Muscle of leg (tissue), 11 donors: ENCODE data around the gene NEGR1. TPM values are rescaled to one million over a fixed set of nuclear protein-coding genes. Genes with fewer than 3 reads are reported as not detected.

Source experiments
- DNase-seq: peaks from one replicate; pipeline ENCODE4 v3.0.0; 2013
- H3K27ac ChIP-seq: one replicate; pipeline ENCODE4 v1.5.1; 2013; ENCODE audit warnings: mild to moderate bottlenecking, low read length, control low read depth
- H3K27me3 ChIP-seq: one replicate; pipeline ENCODE4 v1.6.1; 2013; ENCODE audit warnings: low read length; ENCODE audit not compliant: control insufficient read depth, insufficient read depth
- H3K36me3 ChIP-seq: one replicate; pipeline ENCODE4 v1.6.1; 2013; ENCODE audit warnings: low read length; ENCODE audit not compliant: control insufficient read depth, insufficient read depth
- H3K4me1 ChIP-seq: one replicate; pipeline ENCODE4 v1.6.1; 2013; ENCODE audit warnings: low read length; ENCODE audit not compliant: control insufficient read depth, insufficient read depth
- H3K4me3 ChIP-seq: one replicate; pipeline ENCODE4 v1.5.1; 2013; ENCODE audit warnings: low read length, control low read depth
- H3K9me3 ChIP-seq: replicated peaks from 2 replicates; pipeline ENCODE4 v1.6.1; 2013; ENCODE audit warnings: low read depth, low read length; ENCODE audit not compliant: control insufficient read depth
- WGBS: methylation state at CpG from one replicate; pipeline ENCODE4 v1.1.5; 2013; ENCODE audit warnings: missing lambda C conversion rate; ENCODE audit not compliant: insufficient coverage; 5-methylcytosine and 5-hydroxymethylcytosine counted together
- polyA plus RNA-seq, 8 donors: library from polyadenylated mRNA; unstranded; fragments of 120-200 nt; gene quantifications; one replicate each; pipeline versions ENCODE4 v1.2.1 to v1.2.3, GENCODE V29; 2013; ENCODE audit warnings: inconsistent platforms in 1 of 8, low replicate concordance in 1 of 8; ENCODE audit not compliant: insufficient read length in 8 of 8, insufficient read depth in 1 of 8
- total RNA-seq: library from RNA; stranded (reverse); fragments of 120-200 nt; gene quantifications from one replicate; pipeline ENCODE4 v1.2.4, GENCODE V29; 2013

Gene NEGR1
- total and polyA plus RNA-seq, 9 donors = 15.5 to 24.1 (median 22.1) TPM

- H3K9me3 ChIP-seq = no peaks in the 10 kb centered on the region
These were observed 615.7 kb downstream of the NEGR1 start for GRCh38 chr1:71666609-71667008.

GRCh38 chr1:71660411-71660810 lies 621.9 kb downstream of the NEGR1 start:
- no peak overlapping the region for H3K4me3 ChIP-seq

More at GRCh38 chr1:71666609-71667008, 615.7 kb downstream of the NEGR1 start:
- H3K4me1 ChIP-seq = no peaks in the 10 kb centered on the region
- H3K27ac ChIP-seq = no peak overlapping the region
- H3K27me3 ChIP-seq = no peaks in the 10 kb centered on the region
- no peak for DNase-seq
- H3K36me3 ChIP-seq = no peaks in the 10 kb centered on the region
- no peak overlapping the region for H3K4me3 ChIP-seq

GRCh38 chr1:71657891-71658679 lies 624.3 kb downstream of the NEGR1 start:
- WGBS = no CpG with 5 or more reads among the region's 4 CpGs
- peak; percentile 90 for DNase-seq
- no peaks in the 10 kb centered on the region for H3K27me3 ChIP-seq
- H3K4me1 ChIP-seq = no peaks in the 10 kb centered on the region
- no peak overlapping the region for H3K4me3 ChIP-seq
- H3K9me3 ChIP-seq = no peaks in the 10 kb centered on the region
- no peaks in the 10 kb centered on the region for H3K36me3 ChIP-seq
- H3K27ac ChIP-seq = no peak overlapping the region

More at GRCh38 chr1:71660411-71660810, 621.9 kb downstream of the NEGR1 start:
- DNase-seq = no peak
- H3K36me3 ChIP-seq = no peaks in the 10 kb centered on the region
- no CpG with 5 or more reads among the region's 4 CpGs for WGBS
- no peaks in the 10 kb centered on the region for H3K4me1 ChIP-seq
- no peak overlapping the region for H3K27ac ChIP-seq
- H3K27me3 ChIP-seq = no peaks in the 10 kb centered on the region
- H3K9me3 ChIP-seq = no peaks in the 10 kb centered on the region

DNA sequence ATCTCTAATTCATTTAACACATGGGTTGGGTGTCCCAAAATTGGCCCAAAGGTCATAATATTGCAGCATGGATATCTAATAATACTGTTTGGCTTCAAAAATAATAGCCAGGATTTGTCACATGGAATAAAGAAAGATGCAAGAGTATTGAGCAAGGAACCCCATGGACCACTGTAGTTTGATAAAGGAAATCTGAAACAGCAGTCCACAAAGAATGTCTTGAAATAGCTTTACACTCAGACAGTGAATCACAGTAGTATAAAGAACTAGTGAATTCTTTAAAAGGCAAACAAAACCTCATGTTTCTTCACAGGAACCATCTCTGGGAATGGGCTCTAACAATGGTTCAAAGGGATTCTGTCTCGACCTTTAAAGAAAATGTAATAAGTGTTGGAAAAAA lies 625.4 kb downstream of the NEGR1 start:
- H3K27ac ChIP-seq = no peak overlapping the region
- no CpG with 5 or more reads among the region's 1 CpG for WGBS
- H3K36me3 ChIP-seq = no peaks in the 10 kb centered on the region
- no peaks in the 10 kb centered on the region for H3K9me3 ChIP-seq
- no peak for DNase-seq
- H3K4me1 ChIP-seq = no peaks in the 10 kb centered on the region
- no peaks in the 10 kb centered on the region for H3K27me3 ChIP-seq
- no peak overlapping the region for H3K4me3 ChIP-seq

DNA sequence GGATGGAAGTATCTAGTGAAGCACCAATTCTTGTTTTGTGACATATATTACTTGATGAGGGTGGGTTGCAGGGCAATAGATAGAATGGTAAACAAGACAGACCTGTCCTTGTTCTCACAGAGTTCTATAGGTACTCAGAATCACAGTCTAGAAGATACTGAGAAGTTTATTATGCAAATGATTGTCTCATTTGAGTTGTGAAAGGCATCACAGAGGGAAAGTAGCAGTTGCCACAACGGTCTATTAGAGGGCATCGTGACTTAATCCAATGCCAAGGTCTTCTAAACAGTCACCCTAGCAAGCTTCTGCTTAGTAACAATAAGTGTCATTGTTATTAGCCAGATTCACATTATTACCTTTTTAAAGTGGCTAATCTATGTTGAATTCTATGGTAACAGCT lies 626.7 kb downstream of the NEGR1 start:
- no CpG with 5 or more reads among the region's 2 CpGs for WGBS
- Histone ChIP-seq H3K9me3 (no peaks in the 10 kb centered on the region), H3K27me3 (no peaks in the 10 kb centered on the region), H3K27ac (no peak overlapping the region), H3K4me3 (no peak overlapping the region), H3K36me3 (no peaks in the 10 kb centered on the region), H3K4me1 (no peaks in the 10 kb centered on the region)
- DNase-seq = no peak

- DNase-seq = no peak
- Histone ChIP-seq H3K4me1 (no peaks in the 10 kb centered on the region), H3K27me3 (no peaks in the 10 kb centered on the region), H3K27ac (no peak overlapping the region), H3K9me3 (no peaks in the 10 kb centered on the region), H3K36me3 (no peaks in the 10 kb centered on the region), H3K4me3 (no peak overlapping the region)
- no CpG with 5 or more reads among the region's 2 CpGs for WGBS
These were observed 628.4 kb downstream of the NEGR1 start for GRCh38 chr1:71653952-71654351.

GRCh38 chr1:71651214-71651613 lies 631.1 kb downstream of the NEGR1 start:
- Histone ChIP-seq H3K4me3 (no peak overlapping the region), H3K27ac (no peak overlapping the region), H3K27me3 (no peaks in the 10 kb centered on the region), H3K36me3 (no peaks in the 10 kb centered on the region), H3K4me1 (no peaks in the 10 kb centered on the region), H3K9me3 (no peaks in the 10 kb centered on the region)
- no CpG with 5 or more reads among the region's 1 CpG for WGBS
- no peak for DNase-seq

- H3K4me3 ChIP-seq = no peak overlapping the region
- peak; percentile 96 for DNase-seq
- no peaks in the 10 kb centered on the region for H3K9me3 ChIP-seq
- WGBS = no CpG with 5 or more reads among the region's 3 CpGs
- H3K4me1 ChIP-seq = no peaks in the 10 kb centered on the region
- no peaks in the 10 kb centered on the region for H3K27me3 ChIP-seq
- peak overlapping the region; percentile 50 for H3K27ac ChIP-seq
- H3K36me3 ChIP-seq = no peaks in the 10 kb centered on the region
These were observed 632.2 kb downstream of the NEGR1 start for GRCh38 chr1:71650119-71650518.

DNA sequence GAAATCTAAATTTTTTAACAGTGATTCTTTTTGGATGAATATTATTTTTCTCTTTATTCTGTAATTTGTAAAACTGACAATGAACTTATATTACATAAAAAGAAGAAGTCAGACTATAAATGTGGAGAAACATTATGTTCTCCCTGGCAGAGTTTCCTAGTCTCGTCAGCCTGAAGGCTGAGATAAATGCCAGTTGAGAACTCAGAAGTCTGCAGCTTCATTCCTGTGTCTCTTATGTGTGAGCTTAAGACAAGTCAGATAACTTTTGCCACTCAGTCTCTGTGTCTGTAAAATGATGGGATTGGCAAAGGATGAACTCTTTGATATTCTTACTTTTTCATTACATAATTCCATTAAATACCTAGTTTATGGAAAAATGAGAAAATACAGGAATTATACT lies 632.7 kb downstream of the NEGR1 start:
- DNase-seq = peak; percentile 60
- no peak overlapping the region for H3K4me3 ChIP-seq
- H3K4me1 ChIP-seq = no peaks in the 10 kb centered on the region
- no CpG with 5 or more reads among the region's 1 CpG for WGBS
- H3K9me3 ChIP-seq = no peaks in the 10 kb centered on the region
- H3K36me3 ChIP-seq = no peaks in the 10 kb centered on the region
- H3K27me3 ChIP-seq = no peaks in the 10 kb centered on the region
- peak overlapping the region; percentile 50 for H3K27ac ChIP-seq

GRCh38 chr1:71647513-71648300 lies 634.6 kb downstream of the NEGR1 start:
- WGBS = no CpG with 5 or more reads among the region's 1 CpG
- H3K36me3 ChIP-seq = no peaks in the 10 kb centered on the region
- H3K27me3 ChIP-seq = no peaks in the 10 kb centered on the region
- no peaks in the 10 kb centered on the region for H3K9me3 ChIP-seq
- H3K4me3 ChIP-seq = no peak overlapping the region
- DNase-seq = peak; percentile 73
- peak overlapping the region; percentile 14 for H3K27ac ChIP-seq
- H3K4me1 ChIP-seq = no peaks in the 10 kb centered on the region
